Globus pallidus (tissue), 1 donor: ENCODE measurements around the gene MSL3.

ENCODE experiments used
- DNase-seq: peaks from one replicate; pipeline ENCODE4 v3.0.0-alpha.2; 2015; ENCODE audit warnings: low spot score

MSL3 gene

GRCh38 chrX:11759172-11759460 is 1.1 kb downstream of the MSL3 start:
- no peak for DNase-seq

- DNase-seq: peak; percentile 95
Observed at GRCh38 chrX:11759461-11760311, 1.6 kb downstream of the MSL3 start.

DNA sequence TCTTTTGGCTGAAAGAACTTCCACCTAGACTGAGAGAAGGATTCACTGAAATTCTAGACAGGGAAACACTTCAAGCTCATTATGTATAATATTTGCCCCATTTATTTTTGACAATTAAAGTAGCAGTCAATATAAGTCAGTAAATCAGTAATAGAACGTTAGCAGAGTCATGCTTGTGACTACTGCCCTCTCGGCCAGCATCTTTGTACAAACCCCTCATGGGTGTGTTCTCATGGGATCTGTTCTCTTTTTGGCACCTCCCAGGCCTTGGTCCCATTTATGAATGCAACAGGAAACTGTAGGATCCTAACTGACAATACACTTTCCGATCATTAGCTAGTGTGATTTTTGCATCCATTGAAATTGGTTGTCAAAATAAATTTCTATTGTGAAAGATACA is 2.9 kb downstream of the MSL3 start:
- DNase-seq: no peak

DNA sequence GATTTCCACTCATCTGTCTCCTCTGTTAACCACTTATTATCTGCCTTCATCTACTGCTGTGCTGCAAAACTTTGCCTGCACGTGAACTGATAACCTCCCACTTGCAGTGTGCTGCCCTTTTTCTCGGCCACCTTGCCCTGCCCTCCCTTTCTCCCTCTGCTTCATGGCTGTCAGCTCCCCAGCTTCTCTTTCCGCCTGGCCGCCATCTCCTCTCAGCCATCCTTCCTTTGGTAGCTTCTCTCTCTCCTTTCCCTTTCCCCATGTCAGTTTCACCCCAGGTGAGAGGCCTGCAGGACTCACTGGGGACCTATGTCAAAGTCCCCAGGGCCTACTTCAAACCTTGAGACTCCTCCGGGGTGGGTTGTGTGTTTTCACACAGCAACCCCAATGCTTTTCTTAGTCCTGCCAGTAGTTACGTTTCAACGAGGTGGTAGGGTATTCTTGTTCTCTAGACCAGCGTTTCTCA is 6.6 kb downstream of the MSL3 start:
- no peak for DNase-seq

DNA sequence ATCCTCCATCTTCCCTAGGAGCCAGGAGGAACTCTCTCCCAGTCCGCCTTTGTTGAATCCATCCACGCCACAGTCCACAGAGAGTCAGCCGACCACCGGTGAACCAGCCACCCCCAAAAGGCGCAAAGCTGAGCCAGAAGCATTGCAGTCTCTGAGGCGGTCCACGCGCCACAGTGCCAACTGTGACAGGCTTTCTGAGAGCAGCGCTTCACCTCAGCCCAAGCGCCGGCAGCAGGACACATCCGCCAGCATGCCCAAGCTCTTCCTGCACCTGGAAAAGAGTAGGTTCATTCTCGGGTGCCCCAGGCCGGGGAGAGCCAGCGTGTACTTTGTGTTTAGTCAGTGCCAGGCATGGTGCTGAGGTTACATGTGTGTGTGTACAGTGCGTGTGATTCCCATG is 7.4 kb downstream of the MSL3 start:
- no peak for DNase-seq

- DNase-seq: no peak
Observed at GRCh38 chrX:11766487-11766886, 8.4 kb downstream of the MSL3 start.

DNA sequence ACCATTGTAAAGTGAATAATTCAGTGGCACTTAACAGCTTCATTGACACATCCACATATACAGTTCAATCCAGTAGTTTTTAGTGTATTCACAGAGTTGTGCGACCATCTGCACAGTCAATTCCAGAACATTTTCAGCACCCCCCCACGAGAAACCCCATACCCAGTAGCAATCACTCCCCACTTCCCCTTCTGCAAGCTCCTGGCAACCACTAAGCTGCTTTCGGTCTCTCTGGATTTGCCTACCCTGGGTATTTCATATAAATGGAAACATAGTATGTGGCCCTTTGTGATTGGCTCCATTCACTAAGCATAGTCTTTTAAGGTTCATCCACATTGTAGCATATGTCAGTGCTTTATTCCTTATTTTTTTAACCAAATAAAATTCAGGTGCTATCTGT is 10.0 kb downstream of the MSL3 start:
- DNase-seq: peak; percentile 16

DNA sequence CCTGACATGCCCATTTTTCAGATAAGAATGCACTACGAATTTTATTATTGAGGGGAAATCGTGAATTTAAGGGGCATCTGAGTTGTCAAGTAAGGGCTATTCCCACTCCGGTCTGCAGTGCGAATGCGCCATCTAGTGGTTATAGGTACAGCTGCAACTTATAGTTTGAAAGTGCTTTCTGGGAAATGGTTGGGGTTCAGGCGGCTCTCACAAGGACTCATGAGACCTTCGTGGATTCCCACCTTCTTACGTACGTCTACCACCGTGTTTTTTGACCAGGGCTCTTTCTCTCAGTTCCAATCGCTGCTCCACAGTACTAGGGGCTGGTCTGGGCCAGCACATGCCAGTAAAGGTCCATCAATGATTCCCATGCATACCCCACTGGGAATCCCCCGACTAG is 12.3 kb downstream of the MSL3 start:
- peak; percentile 52 for DNase-seq

DNA sequence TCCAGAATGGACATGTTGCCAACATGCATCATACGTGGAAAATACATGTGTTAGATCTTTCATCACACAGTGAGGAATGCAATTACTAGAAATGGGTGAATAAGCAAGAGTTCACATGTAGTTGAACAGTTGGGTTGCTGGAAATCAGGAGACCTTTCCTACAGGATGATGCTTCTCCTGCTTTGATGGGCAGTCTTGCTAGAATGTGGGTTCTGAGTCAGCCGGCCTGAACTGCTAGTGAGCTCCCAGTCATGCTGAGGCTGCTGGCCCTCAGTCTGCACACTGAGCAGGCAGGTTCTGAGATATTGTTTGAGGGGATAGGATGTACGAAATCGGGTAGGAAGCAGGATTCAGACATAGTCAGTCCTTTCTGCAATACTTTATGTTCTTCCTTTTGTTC is 20.2 kb downstream of the MSL3 start:
- DNase-seq: no peak

DNA sequence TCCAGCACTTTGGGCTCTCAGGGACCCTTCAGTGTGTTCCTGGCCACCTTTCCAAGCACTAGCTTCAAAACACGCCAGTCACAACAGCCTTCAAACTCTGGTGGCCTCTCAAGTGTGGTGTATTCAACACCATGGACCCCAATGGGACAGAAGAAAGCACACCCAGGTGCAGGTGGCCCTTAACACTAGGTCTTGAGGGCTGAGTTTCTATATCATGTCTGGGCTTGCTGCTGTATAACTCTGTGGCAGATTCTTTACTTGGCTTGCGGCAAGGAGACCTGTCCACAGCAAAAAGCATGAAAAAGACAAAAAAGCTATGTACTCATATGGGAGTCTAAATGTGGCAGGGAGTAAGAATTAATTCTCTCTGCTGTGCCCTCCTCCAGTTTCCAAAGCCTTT is 23.1 kb downstream of the MSL3 start:
- no peak for DNase-seq

- DNase-seq: no peak
Observed at GRCh38 chrX:11781734-11782370, 23.8 kb downstream of the MSL3 start.

DNA sequence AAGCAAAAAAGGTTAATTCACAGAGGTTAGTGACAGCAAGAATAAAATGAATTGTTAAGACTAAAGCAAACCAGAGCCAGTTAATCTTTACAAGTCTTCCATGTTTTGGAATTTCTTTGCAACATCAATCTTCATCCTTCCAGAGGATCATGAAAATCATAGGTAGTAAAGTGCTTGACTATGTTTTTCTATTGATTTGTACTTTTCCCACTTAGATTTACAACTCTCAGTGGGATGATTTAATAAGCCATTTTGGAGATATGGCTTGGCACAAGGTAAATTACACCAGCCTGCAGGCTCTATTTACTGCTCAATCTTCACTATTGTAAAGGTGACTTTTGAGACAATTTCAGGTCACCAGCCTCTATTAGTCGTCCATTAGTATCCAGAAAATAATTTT is 26.5 kb downstream of the MSL3 start:
- DNase-seq: no peak

DNA sequence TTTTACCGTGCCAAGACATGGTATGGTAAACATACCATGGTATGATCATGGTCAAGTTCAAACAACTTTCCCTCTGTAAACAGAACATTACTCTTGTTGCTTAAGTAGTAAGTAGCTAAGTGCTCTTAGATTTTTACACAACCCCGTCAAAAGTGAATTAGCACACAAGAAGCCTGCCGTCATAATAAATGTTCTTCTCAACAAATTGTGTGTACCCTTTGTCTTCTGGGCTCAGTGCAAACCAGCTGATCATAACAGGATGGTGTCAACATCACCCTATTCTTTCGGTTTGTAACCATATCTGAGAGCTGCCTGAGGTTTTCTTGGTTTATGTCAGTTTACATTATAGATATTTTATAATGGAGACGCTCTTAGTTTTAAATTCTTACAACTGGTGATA is 28.8 kb downstream of the MSL3 start:
- no peak for DNase-seq

- DNase-seq: peak; percentile 69
Observed at GRCh38 chrX:11787564-11787963, 29.5 kb downstream of the MSL3 start.

DNA sequence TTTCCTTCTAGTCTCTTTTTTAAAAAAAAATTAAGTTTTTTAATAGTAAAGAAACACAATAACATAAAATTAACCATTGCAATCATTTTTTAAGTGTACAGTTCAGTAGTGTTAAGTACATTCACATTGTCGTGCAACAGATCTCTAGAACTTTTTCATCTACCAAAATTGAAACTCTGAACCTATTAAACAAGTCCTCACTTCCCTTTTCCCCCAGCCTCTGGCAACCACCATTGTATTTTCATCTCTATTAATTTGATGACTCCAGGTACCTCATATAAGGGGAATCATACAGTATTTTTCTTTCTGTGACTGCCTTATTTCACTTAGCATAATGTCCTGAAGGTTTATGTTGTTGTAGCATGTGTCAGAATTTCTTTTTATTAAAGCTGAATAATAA is 31.8 kb downstream of the MSL3 start:
- no peak for DNase-seq

DNA sequence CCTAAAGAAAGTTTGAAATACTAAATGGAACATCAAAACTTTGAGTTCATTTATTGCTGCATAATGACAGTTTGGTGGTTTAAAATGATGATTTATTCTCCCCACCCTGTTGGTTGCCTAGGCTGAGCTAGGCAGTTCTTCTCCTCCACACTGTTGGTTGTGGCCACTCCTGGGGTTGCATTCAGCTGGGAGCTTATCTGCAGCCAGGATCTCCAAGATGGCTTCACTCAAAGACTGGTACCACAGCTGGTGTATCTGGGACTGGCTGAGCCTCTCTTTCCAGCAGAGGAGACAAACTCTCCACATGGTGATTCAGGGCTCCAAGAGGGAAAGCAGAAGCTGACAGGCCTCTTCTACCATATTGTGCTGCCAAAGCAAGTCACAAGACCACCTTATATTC is 33.1 kb downstream of the MSL3 start:
- DNase-seq: no peak

GRCh38 chrX:11791537-11791936 is 33.5 kb downstream of the MSL3 start:
- DNase-seq: no peak

GRCh38 chrX:11792461-11793421 is 34.7 kb downstream of the MSL3 start:
- DNase-seq: no peak

GRCh38 chrX:11793734-11794133 is 35.7 kb downstream of the MSL3 start:
- no peak for DNase-seq

DNA sequence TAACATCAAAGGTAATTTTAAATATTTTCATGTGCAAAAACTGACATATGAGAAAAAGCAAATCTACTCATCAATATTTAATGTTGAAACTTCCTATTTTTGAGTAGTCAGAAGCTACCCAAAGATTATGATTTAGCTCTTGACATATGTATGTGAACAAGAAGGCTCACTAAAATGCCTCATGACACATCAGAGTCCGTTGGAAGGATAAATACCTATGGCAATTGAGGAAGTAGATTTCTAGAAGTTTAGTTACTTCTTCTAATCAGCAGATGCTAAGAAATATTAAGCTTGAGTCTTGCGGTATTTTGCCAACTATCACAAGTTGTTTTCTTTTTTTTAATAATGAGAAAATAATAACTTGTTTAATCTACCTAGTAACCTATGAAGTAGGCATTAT is 55.3 kb downstream of the MSL3 start:
- DNase-seq: no peak
